CD4-positive, alpha-beta T cell treated with Interleukin-1 beta for 1 hour (primary cell): ENCODE measurements around the gene MFAP2.
"Not testable (repeated sequence)": the region's sequence is repeated elsewhere in the genome, so short reads cannot be mapped to it uniquely, and the experiment has no call there.

ENCODE experiments used
- DNase-seq, 2 donors: peaks; one replicate each; pipeline ENCODE4 v3.0.0-alpha.2; 2020 to 2022

MFAP2 gene

DNA sequence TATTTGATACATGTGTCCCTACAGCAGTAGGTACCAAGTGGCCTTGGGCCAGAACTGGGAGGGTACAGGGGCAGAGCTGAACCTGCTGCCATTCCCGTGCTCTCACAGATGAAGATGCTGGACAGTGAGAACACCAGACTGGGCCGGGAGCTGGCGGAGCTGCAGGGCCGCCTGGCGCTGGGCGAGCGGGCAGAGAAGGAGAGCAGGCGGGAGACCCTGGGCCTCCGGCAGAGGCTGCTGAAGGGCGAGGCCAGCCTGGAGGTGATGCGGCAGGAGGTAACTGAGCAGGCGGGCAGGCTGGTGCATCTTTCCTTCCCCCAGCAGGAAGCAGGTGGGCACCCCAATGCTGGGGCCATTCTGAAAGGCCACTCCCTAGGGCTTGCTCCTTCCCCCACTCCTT, 21.9 kb downstream of the MFAP2 start:
- no peak for DNase-seq

DNA sequence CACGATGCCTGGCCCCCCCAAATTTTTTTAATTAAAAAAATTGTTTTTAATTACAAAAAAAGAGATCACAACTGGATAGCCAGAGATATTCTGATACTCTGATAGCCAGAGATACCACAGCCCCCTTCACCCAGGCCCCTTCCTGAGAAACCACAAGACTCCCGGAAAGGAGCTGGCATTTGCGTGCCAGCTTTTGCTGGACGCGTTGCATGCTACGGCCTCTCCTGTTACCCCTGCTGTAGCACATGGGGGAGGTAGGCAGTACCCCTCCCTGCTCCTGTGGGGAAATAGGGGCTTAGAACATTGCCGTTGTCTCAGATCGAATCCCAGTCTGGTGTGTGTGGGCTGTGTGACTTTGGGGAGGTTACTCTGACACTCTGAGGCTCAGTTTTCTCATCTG, 22.7 kb downstream of the MFAP2 start:
- no peak for DNase-seq

DNA sequence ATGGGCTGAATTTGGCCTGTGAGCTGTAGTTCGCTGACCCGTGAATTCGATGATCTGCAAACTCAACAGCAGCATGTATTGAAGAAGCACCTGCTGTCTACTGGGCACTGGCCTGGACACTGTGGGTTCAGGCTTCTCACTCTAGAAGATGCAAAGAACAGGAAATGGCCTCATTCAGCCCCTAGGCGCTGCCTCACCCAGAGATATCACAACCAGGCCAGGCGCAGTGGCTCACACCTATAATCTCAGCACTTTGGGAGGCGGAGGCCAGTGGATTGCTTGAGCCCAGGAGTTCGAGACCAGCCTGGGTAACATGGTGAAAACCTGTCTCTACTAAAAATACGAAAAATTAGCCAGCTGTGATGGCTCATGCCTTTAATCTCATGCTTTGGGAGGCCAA, 23.6 kb downstream of the MFAP2 start:
- no peak for DNase-seq

DNA sequence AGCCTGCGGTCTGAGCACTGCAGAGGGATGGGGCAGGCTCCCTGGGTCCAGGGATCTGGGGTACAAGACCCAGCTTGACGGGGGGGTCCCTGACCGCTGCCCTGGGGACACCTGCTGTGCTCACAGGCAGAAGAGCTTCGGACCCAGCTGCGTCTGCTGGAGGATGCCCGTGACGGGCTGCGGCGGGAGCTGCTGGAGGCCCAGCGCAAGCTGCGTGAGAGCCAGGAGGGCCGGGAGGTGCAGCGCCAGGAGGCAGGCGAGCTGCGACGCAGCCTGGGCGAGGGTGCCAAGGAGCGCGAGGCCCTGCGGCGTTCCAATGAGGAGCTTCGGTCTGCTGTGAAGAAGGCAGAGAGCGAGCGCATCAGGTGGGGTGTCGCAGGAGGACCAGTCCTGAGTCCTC, 25.2 kb downstream of the MFAP2 start:
- no peak for DNase-seq

DNA sequence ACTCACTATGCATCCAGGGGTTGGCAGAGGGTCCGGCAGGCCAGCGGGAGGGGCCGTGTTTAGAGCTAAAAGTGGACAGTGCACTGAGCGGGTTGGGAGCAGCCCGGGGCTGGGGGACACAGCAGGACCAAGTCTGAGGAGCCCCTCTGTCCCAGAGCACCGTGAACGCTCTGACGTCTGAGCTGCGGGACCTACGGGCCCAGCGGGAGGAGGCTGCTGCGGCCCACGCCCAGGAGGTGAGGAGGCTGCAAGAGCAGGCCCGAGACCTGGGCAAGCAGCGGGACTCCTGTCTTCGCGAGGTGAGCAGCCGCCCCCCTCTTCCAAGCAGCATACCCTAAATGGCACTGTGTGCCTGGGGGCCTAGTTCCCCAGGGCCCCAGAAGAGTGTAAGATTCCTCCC, 25.8 kb downstream of the MFAP2 start:
- DNase-seq, result no peak

DNA sequence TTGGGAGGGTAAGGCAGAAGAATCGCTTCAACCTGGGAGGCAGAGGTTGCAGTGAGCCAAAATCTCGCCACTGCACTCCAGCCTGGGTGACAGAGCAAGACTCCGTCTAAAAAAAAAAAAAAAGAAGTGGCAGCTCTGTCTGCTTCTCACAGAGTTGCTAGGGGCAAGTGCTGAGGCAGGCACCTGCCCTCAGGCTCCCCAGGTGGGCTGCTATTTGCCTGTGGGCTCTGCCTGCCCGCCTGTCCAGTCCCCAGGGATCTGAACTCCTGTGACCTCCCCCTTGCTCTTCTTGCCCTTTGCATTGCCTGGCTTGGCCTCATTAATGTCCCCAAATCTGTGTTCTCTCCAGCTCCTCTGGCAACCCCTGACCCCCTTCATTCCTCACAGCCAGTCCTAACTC, 28.0 kb downstream of the MFAP2 start:
- DNase-seq, result not testable (repeated sequence)

DNA sequence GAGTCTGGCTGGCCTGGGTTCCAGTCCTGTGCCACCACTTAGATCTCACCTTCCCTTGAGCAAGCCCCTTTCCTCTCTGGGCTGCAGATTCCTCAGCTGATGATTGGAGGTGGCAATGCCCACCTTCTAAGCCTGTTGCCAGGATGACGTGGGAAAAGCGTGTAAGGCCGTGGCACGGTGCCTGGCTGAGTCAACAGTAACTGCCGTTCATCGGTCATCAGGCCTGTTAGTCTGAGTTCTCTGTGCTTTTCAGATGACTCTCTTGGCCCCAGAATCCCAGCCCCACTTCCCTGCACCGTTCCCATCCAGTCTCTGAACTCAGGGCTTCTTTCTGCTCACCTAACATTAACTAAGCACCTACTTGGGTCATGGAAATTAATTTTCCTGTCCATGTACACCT, 31.4 kb downstream of the MFAP2 start:
- not testable (repeated sequence) for DNase-seq

DNA sequence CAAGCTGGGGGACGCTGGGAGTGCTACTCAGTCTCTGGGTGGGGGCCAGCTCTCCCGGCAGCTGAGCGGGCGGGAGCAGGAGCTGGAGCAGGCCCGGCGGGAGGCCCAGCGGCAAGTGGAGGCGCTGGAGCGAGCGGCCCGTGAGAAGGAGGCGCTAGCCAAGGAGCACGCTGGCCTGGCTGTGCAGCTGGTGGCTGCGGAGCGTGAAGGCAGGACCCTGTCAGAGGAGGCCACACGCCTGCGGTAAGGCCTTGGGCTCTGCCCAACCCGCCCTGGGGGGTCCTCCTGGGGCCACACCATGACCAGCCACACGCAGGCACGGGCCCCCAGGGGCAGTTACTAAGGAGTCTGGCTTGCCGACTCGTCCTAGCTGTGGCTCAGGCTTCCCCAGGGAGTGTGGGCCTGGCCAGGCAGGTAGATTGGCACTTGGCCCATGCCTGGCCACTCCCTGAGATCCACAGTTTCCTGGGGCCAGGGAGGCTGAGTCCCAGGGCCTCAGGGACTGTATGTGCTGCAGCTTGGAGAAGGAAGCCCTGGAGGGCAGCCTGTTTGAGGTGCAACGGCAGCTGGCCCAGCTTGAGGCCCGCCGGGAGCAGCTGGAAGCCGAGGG, 32.0 kb downstream of the MFAP2 start:
- not testable (repeated sequence) for DNase-seq

DNA sequence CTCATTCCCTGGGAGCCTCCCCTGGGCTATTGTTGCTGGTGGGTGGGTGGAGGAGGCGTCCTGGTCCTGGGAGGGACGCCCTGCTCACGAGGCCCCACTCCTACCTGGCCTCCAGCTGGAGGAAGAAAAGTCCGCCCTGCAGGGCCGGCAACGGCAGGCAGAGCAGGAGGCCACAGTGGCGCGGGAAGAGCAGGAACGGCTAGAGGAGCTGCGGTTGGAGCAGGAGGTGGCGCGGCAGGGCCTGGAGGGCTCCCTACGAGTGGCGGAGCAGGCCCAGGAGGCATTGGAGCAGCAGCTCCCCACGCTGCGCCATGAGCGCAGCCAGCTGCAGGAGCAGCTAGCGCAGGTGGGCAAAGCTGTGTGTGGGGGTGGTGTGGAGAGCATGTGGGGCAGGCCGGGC, 33.8 kb downstream of the MFAP2 start:
- no peak for DNase-seq

DNA sequence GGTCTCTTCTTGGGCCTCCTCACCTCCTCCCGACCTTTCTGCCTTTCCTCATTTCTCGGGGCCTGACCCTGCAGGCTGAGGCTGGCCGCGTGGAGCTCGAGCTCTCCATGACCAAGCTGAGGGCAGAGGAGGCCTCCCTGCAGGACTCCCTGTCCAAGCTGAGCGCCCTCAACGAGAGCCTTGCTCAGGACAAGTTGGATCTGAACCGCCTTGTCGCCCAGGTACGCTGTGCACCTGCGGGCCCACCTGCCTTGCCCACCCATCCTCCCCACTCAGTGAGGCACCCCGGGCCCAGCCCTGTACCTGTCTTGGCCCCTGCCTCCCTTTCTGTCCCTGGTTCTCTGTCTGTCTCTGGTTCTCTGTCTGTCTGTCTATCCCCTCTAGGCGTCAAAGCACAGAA, 34.2 kb downstream of the MFAP2 start:
- not testable (repeated sequence) for DNase-seq

DNA sequence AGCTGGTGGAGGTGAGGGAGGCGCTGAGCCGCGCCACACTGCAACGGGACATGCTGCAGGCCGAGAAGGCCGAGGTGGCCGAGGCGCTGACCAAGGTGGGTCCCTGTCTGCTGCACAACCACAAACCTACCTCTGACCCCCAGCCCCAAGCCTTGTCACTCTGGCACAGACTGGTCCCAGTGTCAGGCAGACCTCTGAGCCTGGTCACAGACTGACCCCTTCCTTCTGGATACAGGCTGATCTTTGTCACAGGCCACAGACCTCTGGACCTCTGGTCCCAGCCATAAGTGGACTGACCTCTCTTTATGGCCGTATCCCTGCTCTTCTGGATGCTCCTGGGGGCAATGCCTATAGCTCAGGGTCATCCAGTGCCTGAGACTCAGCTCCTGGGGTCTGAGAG, 34.9 kb downstream of the MFAP2 start:
- not testable (repeated sequence) for DNase-seq

DNA sequence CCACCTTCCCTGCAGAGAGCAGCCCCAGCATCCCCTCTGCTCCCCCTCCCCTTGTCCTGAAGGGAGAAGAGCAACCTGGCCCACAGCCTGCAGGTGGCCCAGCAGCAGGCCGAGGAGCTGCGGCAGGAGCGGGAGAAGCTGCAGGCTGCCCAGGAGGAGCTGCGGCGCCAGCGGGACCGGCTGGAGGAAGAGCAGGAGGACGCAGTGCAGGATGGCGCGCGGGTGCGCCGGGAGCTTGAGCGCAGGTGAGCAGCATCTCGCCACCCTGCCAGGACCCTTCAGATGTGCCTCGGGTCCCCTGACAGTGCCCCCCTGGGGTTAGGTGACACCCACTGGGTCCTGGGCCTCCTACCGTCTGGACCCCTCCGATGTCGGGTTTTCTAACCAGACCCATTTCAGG, 36.4 kb downstream of the MFAP2 start:
- DNase-seq, result no peak

DNA sequence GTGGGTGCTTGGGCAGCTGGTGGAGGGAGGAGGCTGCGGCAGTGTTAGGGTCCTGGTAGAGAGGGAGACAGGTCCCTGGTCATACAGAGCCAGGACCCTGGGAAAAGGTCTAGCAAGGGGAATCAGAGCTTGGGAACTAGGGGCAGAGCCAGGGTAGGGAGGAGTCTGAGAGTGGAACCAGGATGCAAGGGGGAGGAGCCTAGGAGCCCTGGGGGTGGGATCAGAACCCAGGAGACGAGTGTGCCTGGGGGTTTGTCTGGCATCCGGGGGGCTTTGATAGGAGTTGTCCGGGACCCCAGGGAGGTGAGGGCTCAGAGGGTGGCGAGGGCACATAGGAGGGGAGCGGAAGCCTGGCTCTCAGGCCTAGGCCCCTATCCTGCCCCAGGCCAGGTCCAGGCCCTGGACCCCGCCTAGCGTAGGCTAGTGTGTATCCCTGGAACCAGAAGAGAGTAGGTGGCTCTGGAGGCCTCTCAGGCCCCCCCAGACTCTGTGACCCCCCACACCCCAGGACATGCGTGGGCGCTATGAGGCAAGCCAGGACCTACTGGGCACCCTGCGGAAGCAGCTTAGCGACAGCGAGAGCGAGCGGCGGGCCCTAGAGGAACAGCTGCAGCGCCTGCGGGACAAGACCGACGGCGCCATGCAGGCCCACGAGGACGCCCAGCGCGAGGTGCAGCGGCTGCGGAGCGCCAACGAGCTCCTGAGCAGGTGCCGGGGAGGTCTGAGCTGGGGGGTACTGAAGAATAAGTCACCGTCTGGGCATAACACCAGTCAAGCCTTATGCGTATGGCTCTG, 40.8 kb downstream of the MFAP2 start:
- DNase-seq, result not testable (repeated sequence)

DNA sequence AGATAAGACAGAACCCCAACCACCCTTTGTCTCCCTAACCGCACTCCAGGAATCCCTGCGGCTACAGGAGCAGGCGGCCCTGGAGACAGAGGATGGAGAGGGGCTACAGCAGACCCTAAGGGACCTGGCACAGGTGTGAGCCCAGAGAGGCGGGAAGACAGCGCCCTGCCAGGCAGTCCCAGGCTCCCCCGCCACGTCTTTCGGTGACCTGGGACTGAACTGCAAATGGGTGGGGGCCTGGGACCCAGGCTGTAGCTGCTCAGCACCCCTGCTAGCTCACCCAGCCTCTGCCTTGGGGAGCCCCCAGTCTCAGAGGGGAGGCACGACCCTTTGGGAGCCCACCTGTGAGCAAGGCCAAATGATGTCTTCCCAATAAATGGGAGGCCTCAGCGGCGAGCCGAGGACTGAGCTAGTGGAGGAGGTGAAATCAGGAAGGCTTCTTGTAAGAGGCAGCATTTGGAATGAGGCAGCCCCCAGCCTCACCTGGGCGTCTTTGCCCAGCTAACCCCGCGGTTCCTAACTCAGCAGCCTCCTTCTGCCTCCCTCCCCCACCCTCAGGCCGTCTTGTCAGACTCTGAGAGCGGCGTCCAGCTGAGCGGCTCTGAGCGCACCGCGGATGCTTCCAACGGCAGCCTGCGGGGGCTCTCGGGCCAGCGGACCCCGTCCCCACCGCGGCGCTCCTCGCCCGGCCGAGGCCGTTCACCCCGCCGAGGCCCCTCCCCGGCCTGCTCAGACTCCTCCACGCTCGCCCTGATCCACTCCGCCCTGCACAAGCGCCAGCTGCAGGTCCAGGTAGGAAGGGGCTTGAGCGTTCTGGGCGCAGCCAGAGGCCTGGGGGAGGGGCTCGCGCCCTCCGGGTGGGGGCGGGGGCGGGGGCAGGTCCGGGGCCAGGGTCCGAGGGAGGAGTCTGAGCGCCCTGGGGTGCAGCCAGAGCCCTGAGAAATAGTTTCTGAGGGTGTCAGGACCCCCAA, 41.8 kb downstream of the MFAP2 start:
- no peak for DNase-seq

DNA sequence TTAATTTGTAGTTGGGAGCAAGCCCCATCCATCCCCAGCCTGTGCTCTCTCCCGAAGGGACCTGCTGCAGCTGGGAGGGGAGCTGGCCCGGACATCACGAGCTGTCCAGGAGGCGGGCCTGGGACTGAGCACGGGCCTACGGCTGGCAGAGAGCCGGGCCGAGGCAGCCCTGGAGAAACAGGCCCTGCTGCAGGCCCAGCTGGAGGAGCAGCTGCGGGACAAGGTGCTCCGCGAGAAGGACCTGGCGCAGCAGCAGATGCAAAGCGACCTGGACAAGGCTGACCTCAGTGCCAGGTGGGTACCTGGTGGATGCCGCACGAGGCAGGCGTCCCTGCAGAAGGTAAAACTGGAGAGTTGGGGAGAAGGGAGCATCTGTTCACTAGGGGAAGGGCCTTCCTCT, 43.8 kb downstream of the MFAP2 start:
- not testable (repeated sequence) for DNase-seq

DNA sequence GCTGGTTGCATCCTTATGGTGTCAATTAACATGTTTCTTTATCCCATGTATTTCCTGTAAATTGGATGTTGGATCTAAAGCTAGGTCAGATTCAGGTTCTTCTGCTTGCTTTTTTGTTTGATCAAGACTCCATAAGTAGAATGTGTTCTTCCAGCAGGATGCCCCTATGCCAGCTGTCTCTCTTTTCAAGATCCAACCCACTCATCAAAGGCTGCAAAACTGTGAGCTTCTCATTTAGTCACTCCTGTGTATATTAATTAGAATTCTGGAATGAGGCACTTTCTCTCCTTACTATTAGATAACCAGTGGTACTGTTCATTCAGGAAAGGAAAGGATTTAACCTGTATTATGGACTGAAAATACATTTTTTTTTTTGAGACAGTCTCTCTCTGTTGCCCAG, 46.5 kb downstream of the MFAP2 start:
- not testable (repeated sequence) for DNase-seq

DNA sequence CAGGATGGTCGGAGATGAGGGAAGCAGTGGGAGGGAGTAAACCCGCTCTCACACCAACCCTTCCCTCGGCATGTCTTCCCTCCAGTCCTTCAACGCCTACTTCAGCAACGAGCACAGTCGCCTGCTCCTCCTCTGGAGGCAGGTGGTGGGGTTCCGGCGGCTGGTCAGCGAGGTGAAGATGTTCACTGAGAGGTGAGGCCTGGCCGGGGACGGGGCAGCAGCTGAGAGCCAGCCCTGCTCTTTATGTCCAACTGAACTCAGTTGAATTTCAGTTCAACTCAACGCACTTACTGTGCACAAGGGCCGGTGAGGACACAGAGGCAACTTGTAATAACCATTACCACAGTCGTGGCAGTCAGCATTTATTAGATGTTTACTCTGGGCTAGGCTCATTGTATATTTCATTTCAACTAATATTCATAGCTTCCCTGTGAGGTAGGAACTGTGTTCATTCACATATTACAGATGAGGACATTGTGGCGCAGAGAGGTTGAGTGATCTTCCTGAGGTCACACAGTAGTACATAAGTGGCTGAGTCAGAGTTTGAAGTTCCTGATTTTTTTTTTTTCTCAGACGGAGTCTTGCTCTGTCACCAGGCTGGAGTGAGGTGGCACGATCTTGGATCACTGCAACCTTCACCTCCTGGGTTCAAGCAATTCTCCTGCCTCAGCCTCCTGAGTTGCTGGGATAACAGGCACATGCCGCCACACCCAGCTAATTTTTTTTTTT, 49.0 kb downstream of the MFAP2 start:
- not testable (repeated sequence) for DNase-seq

DNA sequence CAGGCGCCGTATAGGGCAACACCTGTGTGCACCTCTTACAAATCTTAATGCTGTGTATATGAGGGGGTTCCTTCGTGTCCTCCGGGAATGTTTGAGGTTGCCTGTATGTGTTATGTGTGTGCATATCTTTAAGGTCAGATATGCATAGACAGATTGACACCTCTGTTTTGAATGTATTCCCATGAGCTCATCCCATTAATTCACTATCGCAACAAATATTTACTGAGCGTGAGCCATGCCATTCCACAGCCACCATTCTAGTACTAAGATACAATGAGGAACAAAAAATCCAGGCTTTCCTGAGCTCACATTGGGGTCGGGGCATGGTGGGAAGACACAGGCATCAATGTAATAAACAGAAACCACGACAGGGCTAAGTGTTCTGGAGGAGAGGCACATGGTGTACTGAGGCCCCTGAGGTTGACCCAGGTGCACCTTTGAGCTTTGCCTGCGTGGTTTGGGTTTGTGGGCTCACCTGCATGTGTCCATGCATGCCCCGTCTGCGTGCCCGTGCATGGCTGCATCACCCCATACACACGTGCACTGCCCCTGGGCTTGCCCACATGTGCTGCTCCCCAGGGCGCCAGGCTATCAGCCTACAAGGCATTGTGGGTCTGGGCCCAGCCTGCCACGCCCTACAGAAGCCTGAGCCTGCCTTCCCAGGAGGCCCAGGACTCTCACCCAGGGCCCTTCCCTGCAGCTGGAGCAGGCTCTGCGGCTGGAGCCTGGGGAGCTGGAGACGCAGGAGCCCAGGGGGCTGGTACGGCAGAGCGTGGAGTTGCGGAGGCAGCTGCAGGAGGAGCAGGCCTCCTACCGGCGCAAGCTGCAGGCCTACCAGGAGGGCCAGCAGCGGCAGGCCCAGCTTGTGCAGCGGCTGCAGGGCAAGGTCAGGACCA, 51.0 kb downstream of the MFAP2 start:
- DNase-seq, result not testable (repeated sequence)

DNA sequence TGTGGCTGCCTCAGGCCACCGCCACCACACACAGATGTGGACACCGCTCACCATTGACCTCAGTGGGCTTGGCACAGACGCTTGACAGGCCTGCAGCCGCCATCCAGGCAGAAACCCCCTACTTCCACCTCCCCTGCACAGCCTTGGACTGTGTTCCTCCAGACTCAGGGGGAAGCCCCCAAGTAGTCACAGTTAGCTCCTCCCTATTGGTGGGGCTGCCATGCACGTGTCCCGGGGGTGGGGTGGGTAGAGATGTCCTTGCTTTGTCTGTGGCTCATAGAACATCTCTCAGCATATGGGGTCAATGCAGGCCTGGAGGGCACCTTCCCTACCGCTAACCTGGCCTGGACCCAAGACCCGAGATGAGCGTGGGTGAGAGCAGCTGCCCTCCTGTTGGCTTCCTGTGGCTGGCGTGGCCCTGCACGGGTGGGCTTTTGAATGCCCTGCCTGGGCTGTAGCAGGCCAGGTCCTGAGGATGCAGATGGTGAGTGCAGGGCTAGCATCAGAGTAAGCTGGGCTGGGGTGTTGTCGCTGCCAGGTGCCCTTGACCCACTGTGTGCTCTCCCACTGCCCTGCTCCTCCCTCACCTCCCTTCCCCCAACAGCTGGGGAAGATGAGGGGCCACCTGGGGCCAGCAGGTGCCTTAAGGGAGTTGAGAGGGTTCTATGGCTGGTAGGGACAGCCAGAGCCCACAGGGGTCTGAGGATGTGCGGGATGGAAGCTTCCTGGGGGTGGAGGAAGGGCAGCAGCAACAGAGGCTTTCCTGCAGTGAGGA, 52.5 kb downstream of the MFAP2 start:
- DNase-seq, result no peak

DNA sequence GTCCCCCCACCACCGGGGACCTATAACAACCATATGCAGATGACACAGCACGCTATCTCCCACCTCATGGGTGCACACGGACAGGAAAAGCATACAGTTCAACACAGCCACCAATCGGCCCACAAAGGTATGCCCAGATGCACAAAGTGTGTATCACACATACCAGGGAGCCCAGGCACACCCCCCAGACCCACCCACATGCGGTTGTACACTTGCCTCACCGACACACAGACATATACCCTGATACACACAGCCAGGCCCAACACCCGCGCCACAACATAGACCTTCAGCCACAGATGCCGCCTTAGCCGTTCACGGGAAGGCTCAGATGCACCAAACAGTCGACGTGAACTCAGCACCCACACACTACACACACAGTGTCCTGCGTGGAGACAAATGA, 53.2 kb downstream of the MFAP2 start:
- DNase-seq, result no peak
